SK-N-SH (cell line): Measurements from ENCODE around the gene SMG7.

Source experiments
- CTCF ChIP-seq: fragments of 200-600 bp; sonication (generic); IDR thresholded peaks from 2 replicates; pipeline ENCODE4 v1.6.1; 2017; ENCODE audit warnings: antibody characterized with exemption, mild to moderate bottlenecking, moderate library complexity
- EP300 ChIP-seq, 2 experiments: IDR thresholded peaks; 2 replicates each; pipeline versions ENCODE4 v1.4.0 to v1.6.1; 2012; ENCODE audit warnings: borderline replicate concordance in 1 of 2, low read depth in 1 of 2, low read length in 1 of 2
- EZH2phosphoT487 ChIP-seq: fragments of 200-600 bp; sonication (generic); IDR thresholded peaks from 2 replicates; pipeline ENCODE4 v1.6.1; 2017; ENCODE audit warnings: low read depth, mixed run types, mild to moderate bottlenecking, antibody characterized with exemption, moderate library complexity, borderline replicate concordance
- FOXM1 ChIP-seq: IDR thresholded peaks from 2 replicates; pipeline ENCODE4 v1.4.0; 2012; ENCODE audit warnings: low read depth, mild to moderate bottlenecking
- MAX ChIP-seq: IDR thresholded peaks from 2 replicates; pipeline ENCODE4 v1.4.0; 2012; ENCODE audit warnings: low read depth
- RAD21 ChIP-seq: IDR thresholded peaks from 2 replicates; pipeline ENCODE4 v1.6.1; 2012; ENCODE audit warnings: mild to moderate bottlenecking, low read length
- RFX5 ChIP-seq: IDR thresholded peaks from 2 replicates; pipeline ENCODE4 v1.6.1; 2012; ENCODE audit warnings: mild to moderate bottlenecking, improper control_type of control experiment, low read length
- SMC3 ChIP-seq: IDR thresholded peaks from 2 replicates; pipeline ENCODE4 v1.6.1; 2012; ENCODE audit warnings: low read depth, low read length, improper control_type of control experiment
- USF2 ChIP-seq: fragments of 150-350 bp; IDR thresholded peaks from 2 replicates; pipeline ENCODE4 v1.6.1; 2017; ENCODE audit warnings: antibody characterized with exemption, low read length, low read depth, borderline replicate concordance

GRCh38 chr1:183589384-183589783, 117.1 kb downstream of the SMG7 start:
- TF ChIP-seq MAX (no peak), RFX5 (no peak), FOXM1 (no peak), USF2 (no peak), CTCF (no peak), RAD21 (no peak), EP300 (IDR thresholded peaks at IDR 0.05; ENCODE audit: borderline replicate concordance in 1 of 2, low read depth in 1 of 2, low read length in 1 of 2) (no peak), SMC3 (no peak), EZH2phosphoT487 (no peak)
